ENCODE results near the gene HCFC2.
A peak's percentile ranks its signal among the peaks of the same experiment; 100 is the strongest.

The HCFC2 gene

GRCh38 chr12:104150416-104150815 lies 86.1 kb downstream of the HCFC2 start:
- DNase-seq (ENCODE audit: low read depth in 1 of 2, low spot score in 1 of 2): no peak
- no peaks in the 10 kb centered on the region for H3K27me3 ChIP-seq (ENCODE audit: insufficient read depth, poor library complexity, severe bottlenecking)
- no peak overlapping the region for H3K27ac ChIP-seq (replicated peaks)
- no peak overlapping the region for H3K4me3 ChIP-seq (replicated peaks; ENCODE audit: insufficient read depth, low read length)
- no peak for TF ChIP-seq CTCF (IDR thresholded peaks at IDR 0.05; ENCODE audit: insufficient read depth, low read length)
- TF ChIP-seq REST (IDR thresholded peaks at IDR 0.05; ENCODE audit: insufficient replicate concordance, low read depth): no peak
- no peak for TF ChIP-seq GABPA (IDR thresholded peaks at IDR 0.05; ENCODE audit: low read depth)
- TF ChIP-seq SPI1 (IDR thresholded peaks at IDR 0.05; ENCODE audit: borderline replicate concordance, low read depth): no peak
- no peak for TF ChIP-seq POLR2AphosphoS5 (IDR thresholded peaks at IDR 0.05; ENCODE audit: low read depth)

GRCh38 chr12:104152685-104153241 lies 88.4 kb downstream of the HCFC2 start:
- no peak overlapping the region for H3K27ac ChIP-seq (replicated peaks)
- TF ChIP-seq SPI1 (IDR thresholded peaks at IDR 0.05; ENCODE audit: borderline replicate concordance, low read depth): no peak
- TF ChIP-seq REST (IDR thresholded peaks at IDR 0.05; ENCODE audit: insufficient replicate concordance, low read depth): no peak
- no peak for TF ChIP-seq POLR2AphosphoS5 (IDR thresholded peaks at IDR 0.05; ENCODE audit: low read depth)
- no peak for TF ChIP-seq GABPA (IDR thresholded peaks at IDR 0.05; ENCODE audit: low read depth)
- TF ChIP-seq CTCF (IDR thresholded peaks at IDR 0.05; ENCODE audit: insufficient read depth, low read length): no peak
- H3K4me3 ChIP-seq (replicated peaks; ENCODE audit: insufficient read depth, low read length): no peak overlapping the region
- H3K27me3 ChIP-seq (ENCODE audit: insufficient read depth, poor library complexity, severe bottlenecking): no peaks in the 10 kb centered on the region
- no peak for DNase-seq (ENCODE audit: low read depth in 1 of 2, low spot score in 1 of 2)

- no peaks in the 10 kb centered on the region for H3K27me3 ChIP-seq (ENCODE audit: insufficient read depth, poor library complexity, severe bottlenecking)
- TF ChIP-seq SPI1 (IDR thresholded peaks at IDR 0.05; ENCODE audit: borderline replicate concordance, low read depth): peak; percentile 99
- TF ChIP-seq GABPA (IDR thresholded peaks at IDR 0.05; ENCODE audit: low read depth): no peak
- no peak for TF ChIP-seq POLR2AphosphoS5 (IDR thresholded peaks at IDR 0.05; ENCODE audit: low read depth)
- TF ChIP-seq REST (IDR thresholded peaks at IDR 0.05; ENCODE audit: insufficient replicate concordance, low read depth): no peak
- peak in 1 of 2 experiments; percentile 62 for DNase-seq (ENCODE audit: low read depth in 1 of 2, low spot score in 1 of 2)
- peak overlapping the region; percentile 28; the same call in 1 of the 2 replicates for H3K27ac ChIP-seq (replicated peaks)
- no peak overlapping the region for H3K4me3 ChIP-seq (replicated peaks; ENCODE audit: insufficient read depth, low read length)
Measured at GRCh38 chr12:104154286-104154685, 90.0 kb downstream of the HCFC2 start.

Data from HL-60 (cell line).